ENCODE measurements around the gene LTC4S. TPM values are rescaled to one million over a fixed set of nuclear protein-coding genes. Genes with fewer than 3 reads are reported as not detected.
A peak's percentile ranks its signal among the peaks of the same experiment; 100 is the strongest.

LTC4S gene
- total and polyA plus RNA-seq, 9 of the 15 experiments (the other 6 are each of a cell fraction or from before 2014, with no cell fraction given) = 0.17 to 0.77 (median 0.75) TPM; not detected in 6

DNA sequence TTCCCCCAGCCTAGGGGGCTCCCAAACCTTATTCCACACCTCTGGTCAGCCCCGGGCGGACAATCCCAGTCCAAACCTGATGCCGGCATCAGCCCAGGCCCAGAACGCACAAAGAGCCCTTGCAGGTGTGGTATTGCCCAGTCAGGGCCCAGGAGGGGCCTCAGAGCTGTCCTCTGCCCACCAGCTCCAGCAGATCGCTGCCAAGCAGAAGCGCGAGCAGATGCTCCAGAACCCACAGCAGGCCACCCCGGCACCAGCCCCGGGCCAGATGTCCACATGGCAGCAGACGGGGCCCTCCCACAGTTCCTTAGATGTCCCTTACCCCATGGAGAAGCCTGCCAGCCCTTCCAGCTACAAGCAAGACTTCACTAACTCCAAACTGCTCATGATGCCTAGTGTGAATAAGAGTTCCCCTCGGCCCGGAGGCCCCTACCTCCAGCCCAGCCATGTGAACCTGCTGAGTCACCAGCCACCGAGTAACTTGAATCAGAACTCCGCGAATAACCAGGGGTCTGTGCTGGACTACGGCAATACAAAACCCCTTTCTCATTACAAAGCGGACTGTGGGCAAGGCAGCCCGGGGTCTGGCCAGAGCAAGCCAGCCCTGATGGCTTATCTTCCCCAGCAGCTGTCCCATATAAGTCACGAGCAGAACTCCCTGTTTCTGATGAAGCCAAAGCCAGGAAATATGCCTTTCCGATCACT is 27.6 kb upstream of the LTC4S start:
- Histone ChIP-seq H2AFZ (ENCODE audit: low read depth, low read length) (0 out of 2 replicates have a peak overlapping the region, but pooled peaks have one; percentile 17), H3K27ac (ENCODE audit: extremely low read depth, low read depth, low read length) (peak overlapping the region; percentile 69), H3K9ac (ENCODE audit: insufficient read depth in 1 of 2, low read depth in 2 of 2, low read length in 2 of 2) (peak overlapping the region; percentile 36 to 72), H3K27me3 (ENCODE audit: control insufficient read depth in 2 of 2, insufficient read depth in 2 of 2, low read length in 2 of 2) (no peaks in the 10 kb centered on the region), H3K36me3 (ENCODE audit: control insufficient read depth, insufficient read depth, low read length) (peaks cover 66% of the 10 kb centered on the region), H3K4me3 (no peak overlapping the region), H3K9me1 (ENCODE audit: control insufficient read depth, insufficient read depth, low read length) (peaks cover 14% of the 10 kb centered on the region), H3K9me3 (replicated peaks; ENCODE audit: control insufficient read depth, insufficient read depth, low read depth, low read length) (no peaks in the 10 kb centered on the region), H3K4me2 (ENCODE audit: insufficient read depth, low read length) (peak overlapping the region; percentile 46), H3K4me1 (replicated peaks in 1 of 2; ENCODE audit: control insufficient read depth in 2 of 2, insufficient read depth in 2 of 2, low read length in 2 of 2) (peaks cover 30 to 42% of the 10 kb centered on the region in 2 experiments), H3K79me2 (ENCODE audit: control insufficient read depth, insufficient read depth, low read length) (peaks cover 65% of the 10 kb centered on the region), H4K20me1 (replicated peaks; ENCODE audit: control insufficient read depth, insufficient read depth, low read length) (peaks cover 41% of the 10 kb centered on the region)
- intact Hi-C loops (cut with micrococcal nuclease) (loop anchor here (5.0 kb wide), 1 partner anchor 41 kb away; the partner anchor contains the start of gene MGAT4B), in situ Hi-C loops (cut with MboI) (no loop called here)
- CTCF ChIA-PET (ENCODE audit: low intra/inter-chr PET ratio) = interaction anchor here (0.6 kb wide), 1 partner anchor 42 kb away, joined by 3 read pairs; no protein-coding TSS in a partner anchor
- DNase-seq (ENCODE audit: extremely low read depth in 1 of 4, low spot score in 3 of 4) = peak; percentile 29 to 73 (median 46)
- POLR2A ChIA-PET = interaction anchor here (1.0 to 2.8 kb wide), 4 partner anchors 11 to 55 kb away, joined by 3 to 8 read pairs (median 4); partner anchors contain the start of gene SQSTM1
- FAIRE-seq = peak; percentile 26
- ATAC-seq = peak; percentile 59
- BruUV-seq (replicated peaks) = no TSS peak
- 43% methylated on average over 17 of the region's 20 CpGs for WGBS (ENCODE audit: insufficient coverage, low coverage, missing lambda C conversion rate)
- TF ChIP-seq ZNF445 (CRISPR knock-in tag; IDR thresholded peaks at IDR 0.05; ENCODE audit: low read depth) (no peak), MTA2 (IDR thresholded peaks at IDR 0.05; ENCODE audit: low read depth) (peak; percentile 47), NCOR1 (IDR thresholded peaks at IDR 0.05) (peak; percentile 15; the same call in 1 of the 2 replicates), USF1 (CRISPR knock-in tag; IDR thresholded peaks at IDR 0.05) (peak; percentile 31; the same call in 1 of the 2 replicates), TAL1 (IDR thresholded peaks at IDR 0.05) (peak; percentile 52; the same call in 1 of the 2 replicates), UBTF (IDR thresholded peaks at IDR 0.05; ENCODE audit: borderline replicate concordance in 1 of 2, low read depth in 2 of 2, low read length in 2 of 2) (0 out of 4 replicates have a peak, but pooled peaks of 1 of the 2 experiments have one; percentile 44), NFE2 (IDR thresholded peaks at IDR 0.05; ENCODE audit: low read depth) (peak; percentile 83), ZFX (CRISPR knock-in tag; IDR thresholded peaks at IDR 0.05) (peak; percentile 20; the same call in 1 of the 2 replicates), ZNF12 (CRISPR knock-in tag; IDR thresholded peaks at IDR 0.05) (no peak), NR3C1 (CRISPR knock-in tag; IDR thresholded peaks at IDR 0.05) (no peak), ZBTB7A (IDR thresholded peaks at IDR 0.05; ENCODE audit: borderline replicate concordance, control insufficient read depth, low read depth, low read length) (peak; percentile 45; the same call in 1 of the 2 replicates), TCF3 (CRISPR knock-in tag; IDR thresholded peaks at IDR 0.05) (peak; percentile 76), CBFA2T3 (IDR thresholded peaks at IDR 0.05) (peak; percentile 76), USF2 (CRISPR knock-in tag; IDR thresholded peaks at IDR 0.05) (peak; percentile 16; the same call in 1 of the 2 replicates), ETV6 (IDR thresholded peaks at IDR 0.05; ENCODE audit: borderline replicate concordance in 1 of 2, low read depth in 2 of 2, low read length in 1 of 2) (no peak), ETV6 (CRISPR knock-in tag; IDR thresholded peaks at IDR 0.05; ENCODE audit: borderline replicate concordance) (no peak), MTA3 (IDR thresholded peaks at IDR 0.05; ENCODE audit: borderline replicate concordance) (peak; percentile 36; the same call in 1 of the 2 replicates), TEAD4 (IDR thresholded peaks at IDR 0.05; ENCODE audit: low read length) (peak; percentile 44; the same call in 1 of the 2 replicates), TEAD4 (CRISPR knock-in tag; IDR thresholded peaks at IDR 0.05; ENCODE audit: borderline replicate concordance) (no peak)

Measured in K562 (cell line).